ENCODE measurements around the gene SEMA6D.

Gene SEMA6D

GRCh38 chr15:47744496-47744895, 27.2 kb downstream of the SEMA6D start:
- DNase-seq: no peak

GRCh38 chr15:47744973-47745372, 27.7 kb downstream of the SEMA6D start:
- DNase-seq: no peak

GRCh38 chr15:47746516-47746915, 29.2 kb downstream of the SEMA6D start:
- DNase-seq: no peak

GRCh38 chr15:47750030-47750739, 32.9 kb downstream of the SEMA6D start:
- DNase-seq: no peak

- DNase-seq: no peak
These were observed 33.5 kb downstream of the SEMA6D start for GRCh38 chr15:47750740-47751262.

GRCh38 chr15:47753591-47753990, 36.3 kb downstream of the SEMA6D start:
- no peak for DNase-seq

GRCh38 chr15:47754312-47754711, 37.0 kb downstream of the SEMA6D start:
- DNase-seq: no peak

GRCh38 chr15:47755941-47756340, 38.6 kb downstream of the SEMA6D start:
- DNase-seq: no peak

- DNase-seq: no peak
These were observed 39.6 kb downstream of the SEMA6D start for GRCh38 chr15:47756872-47757271.

GRCh38 chr15:47757331-47757730, 40.0 kb downstream of the SEMA6D start:
- no peak for DNase-seq

- DNase-seq: no peak
These were observed 45.3 kb downstream of the SEMA6D start for GRCh38 chr15:47762621-47763020.

GRCh38 chr15:47764666-47765065, 47.4 kb downstream of the SEMA6D start:
- no peak for DNase-seq

GRCh38 chr15:47766406-47766805, 49.1 kb downstream of the SEMA6D start:
- DNase-seq: no peak

- no peak for DNase-seq
These were observed 49.7 kb downstream of the SEMA6D start for GRCh38 chr15:47767035-47767434.

GRCh38 chr15:47768735-47769134, 51.4 kb downstream of the SEMA6D start:
- DNase-seq: no peak

- no peak for DNase-seq
These were observed 51.9 kb downstream of the SEMA6D start for GRCh38 chr15:47769166-47769565.

GRCh38 chr15:47773143-47773542, 55.8 kb downstream of the SEMA6D start:
- no peak for DNase-seq

- no peak for DNase-seq
These were observed 61.0 kb downstream of the SEMA6D start for GRCh38 chr15:47778263-47778770.

- DNase-seq: no peak
These were observed 63.7 kb downstream of the SEMA6D start for GRCh38 chr15:47780971-47781370.

- no peak for DNase-seq
These were observed 64.2 kb downstream of the SEMA6D start for GRCh38 chr15:47781527-47781926.

GRCh38 chr15:47784820-47785219, 67.5 kb downstream of the SEMA6D start:
- DNase-seq: no peak

GRCh38 chr15:47786371-47786770, 69.1 kb downstream of the SEMA6D start:
- DNase-seq: no peak

- no peak for DNase-seq
These were observed 70.6 kb downstream of the SEMA6D start for GRCh38 chr15:47787875-47788274.

- DNase-seq: no peak
These were observed 71.4 kb downstream of the SEMA6D start for GRCh38 chr15:47788685-47789084.

GRCh38 chr15:47791161-47791560, 73.9 kb downstream of the SEMA6D start:
- no peak for DNase-seq

Measured in AML-193 (cell line).